Tibial nerve (tissue), 3 donors: ENCODE measurements around the gene TCF4.

Experiments used
- CTCF ChIP-seq, 5 experiments: fragments of 200-600 bp in 3 of 5; fragments of 450-650 bp in 2 of 5; sonication (generic) in 3 of 5; IDR thresholded peaks; one replicate each; pipeline ENCODE4 v1.5.1; 2016 to 2019; ENCODE audit warnings: antibody characterized with exemption in 5 of 5, mild to moderate bottlenecking in 3 of 5, moderate library complexity in 2 of 5
- POLR2A ChIP-seq, 2 donors: fragments of 450-650 bp; IDR thresholded peaks; one replicate each; pipeline ENCODE4 v1.6.1; 2017; ENCODE audit warnings: antibody characterized with exemption in 2 of 2, mild to moderate bottlenecking in 2 of 2, moderate library complexity in 2 of 2

- TF ChIP-seq CTCF (IDR thresholded peaks at IDR 0.05) = no peak
- no peak for TF ChIP-seq POLR2A (IDR thresholded peaks at IDR 0.05)
These were observed 3.8 kb downstream of the TCF4 start for GRCh38 chr18:55584201-55584600.
